GM19468 (cell line): Measurements from ENCODE around the gene CCDC86.
"Not testable (repeated sequence)": the region's sequence is repeated elsewhere in the genome, so short reads cannot be mapped to it uniquely, and the experiment has no call there.

Experiments
- ATAC-seq: cut with Tn5 transposase; IDR thresholded peaks from one replicate; pipeline ENCODE4 v1.9.1; 2021; ENCODE audit warnings: mild to moderate bottlenecking, moderate library complexity, moderate number of reproducible peaks; ENCODE audit not compliant: unreplicated experiment; ENCODE audit errors: extremely low read depth

The CCDC86 gene, protein sequence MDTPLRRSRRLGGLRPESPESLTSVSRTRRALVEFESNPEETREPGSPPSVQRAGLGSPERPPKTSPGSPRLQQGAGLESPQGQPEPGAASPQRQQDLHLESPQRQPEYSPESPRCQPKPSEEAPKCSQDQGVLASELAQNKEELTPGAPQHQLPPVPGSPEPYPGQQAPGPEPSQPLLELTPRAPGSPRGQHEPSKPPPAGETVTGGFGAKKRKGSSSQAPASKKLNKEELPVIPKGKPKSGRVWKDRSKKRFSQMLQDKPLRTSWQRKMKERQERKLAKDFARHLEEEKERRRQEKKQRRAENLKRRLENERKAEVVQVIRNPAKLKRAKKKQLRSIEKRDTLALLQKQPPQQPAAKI

DNA sequence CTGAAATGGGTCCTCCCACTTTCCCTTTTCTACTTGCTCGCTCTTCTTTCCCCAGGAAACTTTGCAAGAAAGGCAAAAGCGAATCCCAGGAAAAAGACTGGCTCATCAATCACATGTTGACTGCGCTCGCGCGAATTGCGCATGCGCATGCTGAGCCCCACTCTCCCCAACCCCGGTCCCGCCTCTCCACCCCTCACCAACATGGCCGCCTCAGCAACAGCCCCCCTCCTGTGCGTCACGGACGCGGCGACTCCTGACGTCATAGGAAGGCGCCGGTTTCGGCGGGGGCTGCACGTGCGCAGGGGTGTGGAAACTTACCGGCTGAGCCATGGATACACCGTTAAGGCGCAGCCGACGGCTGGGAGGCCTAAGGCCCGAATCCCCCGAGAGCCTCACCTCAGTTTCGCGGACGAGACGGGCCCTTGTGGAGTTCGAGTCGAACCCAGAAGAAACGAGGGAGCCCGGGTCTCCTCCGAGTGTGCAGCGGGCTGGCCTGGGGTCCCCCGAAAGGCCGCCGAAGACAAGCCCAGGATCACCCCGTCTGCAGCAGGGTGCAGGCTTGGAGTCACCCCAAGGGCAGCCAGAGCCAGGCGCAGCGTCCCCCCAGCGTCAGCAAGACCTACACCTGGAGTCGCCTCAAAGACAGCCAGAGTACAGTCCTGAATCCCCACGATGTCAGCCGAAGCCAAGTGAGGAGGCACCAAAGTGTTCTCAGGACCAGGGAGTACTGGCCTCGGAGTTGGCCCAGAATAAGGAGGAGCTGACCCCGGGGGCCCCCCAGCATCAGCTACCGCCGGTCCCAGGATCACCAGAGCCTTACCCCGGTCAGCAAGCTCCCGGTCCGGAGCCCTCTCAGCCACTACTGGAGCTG lies at the start of gene CCDC86:
Gene CCDC86, plus strand, starts transcription at position 317 of the 871 bp plus-strand sequence. Its CDS starts 12 bp downstream, at position 329.
- ATAC-seq, result no peak

DNA sequence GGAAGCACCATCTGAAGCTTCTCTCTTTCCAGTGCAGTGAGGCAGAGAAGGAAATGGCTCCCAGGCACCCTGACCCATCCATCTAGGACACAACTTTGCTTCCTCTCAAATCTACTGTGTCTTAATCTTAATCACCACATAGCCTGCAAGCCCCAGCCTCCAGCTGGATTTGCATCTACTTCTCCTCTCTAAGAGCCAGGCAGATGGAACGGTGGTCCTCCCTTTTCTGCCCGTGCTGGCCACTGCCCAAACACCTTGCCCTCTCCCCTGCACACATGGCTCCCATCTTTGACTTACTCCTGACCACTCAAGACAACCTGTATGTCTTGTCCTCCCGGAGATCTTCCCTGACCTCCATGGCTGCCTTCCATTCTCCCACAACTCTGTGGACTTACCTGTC lies 49.4 kb upstream of the CCDC86 start:
- no peak for ATAC-seq

DNA sequence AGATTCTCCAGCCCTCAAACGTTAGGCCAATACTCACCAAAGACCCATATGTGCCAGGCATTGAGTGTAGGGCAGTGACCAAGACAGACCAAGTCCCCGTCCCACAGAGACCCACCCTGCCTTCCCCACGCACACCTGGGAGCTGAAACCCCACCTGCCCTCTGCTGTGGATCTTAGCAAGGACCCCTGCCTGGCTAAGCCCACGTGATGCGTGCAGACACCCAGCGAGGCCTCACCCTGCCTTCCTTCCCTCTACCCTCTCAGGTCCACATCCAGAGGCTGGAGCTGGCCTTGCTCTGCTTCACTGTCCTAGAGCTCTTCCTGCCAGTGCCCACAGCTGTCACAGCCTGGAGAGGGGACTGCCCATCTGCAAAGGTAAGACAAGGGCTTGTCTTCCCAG lies 46.6 kb upstream of the CCDC86 start:
- ATAC-seq, result no peak

DNA sequence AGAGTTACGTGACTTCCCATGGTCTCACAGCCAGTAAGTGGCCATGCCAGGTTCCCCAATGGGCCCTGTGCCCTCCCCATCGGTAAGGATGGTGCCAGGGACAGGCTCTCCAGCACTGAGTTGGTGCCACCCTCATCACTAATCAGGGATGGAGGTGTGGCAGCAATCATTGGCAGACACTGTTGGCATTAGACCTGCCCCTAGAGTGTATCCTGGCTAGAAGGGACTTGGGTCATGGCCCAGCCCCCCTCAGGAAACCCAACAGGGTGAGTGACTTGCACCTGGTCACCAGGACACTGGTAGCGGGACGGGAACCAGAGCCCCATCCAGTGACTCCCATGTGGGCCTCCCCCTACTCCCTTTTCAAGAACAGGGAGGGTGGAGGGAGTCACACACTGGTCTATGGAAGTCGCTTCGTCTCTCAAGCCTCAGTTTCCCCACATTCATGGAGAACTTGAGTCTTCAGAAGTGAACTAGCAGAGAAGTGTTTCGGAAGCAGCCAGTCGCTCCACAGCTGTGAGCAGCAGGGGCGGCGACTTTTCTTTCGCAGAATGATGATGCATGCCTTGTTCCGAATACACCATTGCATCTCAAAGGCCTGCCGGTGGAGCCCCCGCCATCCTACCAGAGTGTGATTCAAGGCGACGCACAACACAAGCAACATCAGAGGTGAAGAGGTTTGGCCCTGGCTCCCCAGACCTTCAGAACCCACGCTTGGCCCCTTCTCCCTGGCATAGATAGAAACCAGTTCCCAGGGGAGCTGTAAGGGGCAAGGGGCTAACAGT lies 43.9 kb upstream of the CCDC86 start:
- no peak for ATAC-seq

DNA sequence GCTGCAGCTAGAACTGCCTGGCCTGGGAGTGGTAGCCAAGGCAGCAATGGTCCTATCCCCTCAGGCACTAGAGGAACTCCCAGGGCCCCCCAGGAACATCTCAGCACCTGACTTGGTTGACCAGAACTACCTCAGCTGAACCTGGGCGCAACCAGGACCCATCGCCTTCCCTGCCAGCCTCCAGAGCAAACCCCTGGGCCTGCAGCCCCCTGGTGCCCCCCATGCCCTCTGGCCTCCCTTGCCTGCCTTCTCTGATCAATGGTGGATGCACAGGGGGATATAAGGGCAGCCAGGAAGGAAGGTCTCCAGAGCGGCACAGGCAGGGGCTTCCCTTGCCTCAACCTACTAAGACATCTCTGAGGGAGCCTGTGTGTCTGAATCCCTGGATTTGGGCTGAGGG lies 43.3 kb upstream of the CCDC86 start:
- no peak for ATAC-seq

DNA sequence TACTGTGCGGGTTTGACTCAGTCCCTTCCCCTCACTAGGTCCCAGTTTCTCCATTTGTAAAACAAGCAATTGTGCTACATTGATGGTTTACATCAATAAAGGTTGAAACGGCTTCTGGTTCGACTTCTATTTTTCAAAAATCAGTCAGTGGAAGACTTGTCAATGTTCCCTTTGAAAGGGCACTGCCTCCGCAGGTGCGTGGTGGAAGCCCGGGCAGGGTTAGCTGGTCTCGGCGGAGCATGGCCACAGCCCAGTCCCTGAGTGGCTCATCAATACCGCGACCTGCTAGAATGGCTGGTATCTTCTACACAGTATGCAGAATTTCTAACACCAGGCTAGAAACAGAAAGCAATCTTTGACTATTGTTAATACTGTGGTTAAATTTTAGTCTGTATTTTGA lies 40.7 kb upstream of the CCDC86 start:
- no peak for ATAC-seq

DNA sequence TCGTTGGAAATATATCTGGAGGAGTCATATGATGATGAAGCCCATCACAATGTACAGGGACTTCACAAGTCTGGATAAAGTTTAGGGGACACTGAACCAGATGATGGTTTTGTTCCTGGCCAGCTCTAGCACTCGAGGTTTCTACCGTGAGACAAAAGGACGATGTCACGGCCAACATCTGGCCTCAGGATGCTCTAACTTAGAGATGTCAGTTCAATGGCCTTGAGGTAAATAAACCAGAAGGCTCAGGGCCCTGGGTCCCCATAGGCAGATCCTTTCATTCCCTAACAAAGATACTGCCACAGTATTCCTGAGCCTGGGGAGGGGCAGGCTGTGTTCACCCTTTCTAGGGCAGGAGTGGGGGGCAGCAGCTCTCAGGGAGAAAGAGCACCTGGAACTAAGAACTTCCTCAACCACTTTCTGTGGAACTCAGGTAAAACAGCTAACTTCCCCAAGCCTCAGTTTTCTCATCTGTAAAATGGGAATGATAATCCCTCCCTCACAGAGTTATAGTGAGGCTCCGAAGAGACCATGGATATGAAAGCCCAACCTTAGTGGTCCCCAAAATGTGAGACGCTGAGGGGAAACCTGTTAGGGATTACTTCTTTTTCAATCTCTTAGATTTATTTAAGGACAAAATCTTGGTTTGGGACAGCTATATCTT lies 38.5 kb upstream of the CCDC86 start:
- ATAC-seq, result no peak

DNA sequence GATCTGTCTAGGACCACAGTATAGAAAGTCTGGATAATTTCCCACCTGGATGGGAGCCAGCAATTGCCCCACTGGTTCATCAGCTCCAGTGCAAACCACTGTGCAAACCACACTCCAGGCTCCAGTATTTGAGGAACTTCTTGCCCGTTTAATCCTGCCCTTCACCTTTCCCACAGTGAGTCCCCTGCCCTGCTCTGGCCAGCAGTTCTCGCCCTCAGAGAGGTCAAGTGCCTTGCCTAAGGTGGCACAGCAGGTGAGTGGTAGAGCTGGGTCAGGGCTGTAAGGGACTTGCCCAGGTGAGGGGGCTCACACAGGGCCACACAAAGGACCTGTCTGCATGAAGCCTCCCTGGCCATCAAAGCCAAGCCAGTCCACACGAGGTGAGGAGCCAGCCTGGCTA lies 32.7 kb upstream of the CCDC86 start:
- no peak for ATAC-seq

DNA sequence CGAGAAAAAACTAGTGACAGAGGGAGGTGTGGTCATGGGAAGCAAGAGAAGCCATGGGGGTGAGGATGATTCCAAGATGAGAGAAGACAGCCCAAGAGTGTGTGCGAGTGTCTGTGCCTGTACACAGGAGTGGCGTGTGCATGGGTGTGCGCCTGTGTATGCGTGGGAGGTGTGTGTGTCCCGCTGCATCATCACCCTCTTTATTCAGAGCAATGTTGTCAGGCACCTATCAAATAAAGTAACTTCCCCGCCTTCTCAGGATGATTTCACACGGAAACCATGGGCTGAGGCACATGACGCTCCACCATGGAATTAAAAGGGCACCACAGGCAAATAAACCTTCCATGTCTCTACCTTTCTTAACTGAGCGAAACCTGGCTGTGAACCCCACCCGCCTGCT lies 32.2 kb upstream of the CCDC86 start:
- ATAC-seq, result no peak

DNA sequence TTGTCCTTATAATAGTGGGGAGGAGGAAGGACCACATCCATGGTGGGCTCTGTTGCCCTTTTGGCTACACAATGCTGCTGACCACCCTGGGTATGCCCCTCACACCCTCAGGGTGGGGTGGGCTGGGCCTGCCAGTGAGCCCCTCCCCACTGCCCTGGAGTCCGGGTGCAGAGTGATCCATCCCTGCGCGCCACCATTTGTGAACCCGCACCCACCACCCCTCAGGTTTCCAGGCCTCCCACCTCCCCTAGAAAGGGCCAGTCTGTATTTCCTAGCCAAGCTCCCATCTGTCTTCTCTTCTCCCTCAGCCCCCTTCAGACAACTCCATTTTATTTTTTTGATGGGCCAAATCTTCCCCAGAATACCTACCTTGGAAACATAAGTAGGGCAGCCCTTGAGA lies 31.8 kb upstream of the CCDC86 start:
- no peak for ATAC-seq

DNA sequence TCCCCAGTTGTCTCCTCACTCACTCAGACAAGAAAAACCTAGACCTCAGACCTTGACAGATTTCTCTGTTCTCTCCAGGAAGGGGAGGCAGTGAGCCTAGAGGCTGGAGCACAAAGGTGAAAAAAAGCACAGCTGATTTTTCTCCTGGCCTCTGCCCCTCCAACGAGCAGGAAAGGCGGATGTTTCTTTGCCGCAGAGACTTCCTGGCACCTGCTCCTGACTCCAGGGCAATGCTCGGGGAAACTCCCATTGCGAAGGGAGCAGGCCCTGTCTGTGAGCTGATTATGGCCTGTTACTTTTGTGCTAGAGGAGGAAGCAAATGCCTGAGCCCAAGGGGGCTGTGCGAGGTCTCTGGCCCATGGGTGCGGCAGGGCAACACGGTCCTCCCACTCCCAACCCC lies 31.3 kb upstream of the CCDC86 start:
- ATAC-seq, result no peak

DNA sequence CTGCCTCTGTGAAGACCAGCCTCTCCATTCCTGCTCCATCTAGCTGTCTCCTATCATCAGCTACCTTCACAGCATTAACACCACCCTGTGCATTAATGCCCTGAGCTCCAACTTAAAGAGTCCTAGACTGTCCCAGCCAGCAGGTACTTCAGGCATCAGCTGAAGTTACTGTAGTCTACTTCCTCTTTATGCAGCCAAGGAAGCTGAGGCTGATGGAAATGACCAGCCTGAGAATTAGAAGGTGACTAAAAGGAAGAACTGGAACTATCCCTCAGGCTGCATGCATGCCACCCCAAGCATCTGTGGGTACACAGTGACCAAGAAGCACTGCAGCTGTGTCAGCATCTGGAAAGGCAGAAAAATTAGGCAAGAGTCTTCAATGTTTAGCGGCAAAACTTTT lies 28.6 kb upstream of the CCDC86 start:
- no peak for ATAC-seq

DNA sequence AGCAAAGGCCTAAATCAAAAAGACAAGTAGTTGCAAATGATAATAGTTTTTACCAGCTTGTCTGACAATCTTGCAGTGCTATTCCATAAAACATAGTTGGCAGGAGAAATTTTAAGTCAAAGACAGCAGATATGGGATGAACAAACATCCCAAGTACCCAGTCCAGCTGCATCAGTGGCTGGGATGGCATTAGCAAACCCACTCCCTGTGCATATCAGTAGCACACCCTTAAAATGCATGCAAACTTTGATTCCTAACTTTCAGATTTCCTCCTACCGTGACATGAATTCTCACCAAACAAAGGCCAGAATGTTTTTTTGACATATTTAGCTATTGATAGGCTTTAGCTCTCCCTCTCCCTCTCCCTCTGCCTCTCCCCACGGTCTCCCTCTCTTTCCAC lies 27.8 kb upstream of the CCDC86 start:
- ATAC-seq, result no peak

DNA sequence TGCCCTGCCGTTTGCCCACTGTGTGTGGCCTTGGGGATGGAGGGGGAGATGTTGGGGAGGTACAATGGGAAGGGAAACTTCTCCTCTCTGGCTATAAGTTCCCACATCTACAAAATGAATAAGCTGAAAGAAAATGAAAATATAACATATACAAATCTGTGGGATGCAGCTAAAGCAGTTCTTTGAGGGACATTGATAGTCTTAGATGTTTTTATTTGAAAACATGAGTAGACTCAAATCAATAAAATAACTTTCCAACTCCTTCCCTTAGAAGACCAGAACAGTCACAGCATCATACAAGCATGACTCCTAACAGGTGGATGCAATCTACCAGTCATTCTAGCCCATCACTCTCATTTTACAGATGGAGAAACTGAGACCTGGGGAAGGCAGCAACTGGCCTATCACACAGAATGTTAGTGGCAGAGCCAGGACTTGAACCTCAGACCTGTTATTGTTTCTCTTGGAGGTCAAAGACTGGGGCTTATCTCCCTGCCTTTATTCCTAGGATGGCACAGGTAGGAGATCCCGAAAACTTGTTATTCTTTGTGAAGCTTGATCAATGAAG lies 25.2 kb upstream of the CCDC86 start:
- ATAC-seq, result no peak

DNA sequence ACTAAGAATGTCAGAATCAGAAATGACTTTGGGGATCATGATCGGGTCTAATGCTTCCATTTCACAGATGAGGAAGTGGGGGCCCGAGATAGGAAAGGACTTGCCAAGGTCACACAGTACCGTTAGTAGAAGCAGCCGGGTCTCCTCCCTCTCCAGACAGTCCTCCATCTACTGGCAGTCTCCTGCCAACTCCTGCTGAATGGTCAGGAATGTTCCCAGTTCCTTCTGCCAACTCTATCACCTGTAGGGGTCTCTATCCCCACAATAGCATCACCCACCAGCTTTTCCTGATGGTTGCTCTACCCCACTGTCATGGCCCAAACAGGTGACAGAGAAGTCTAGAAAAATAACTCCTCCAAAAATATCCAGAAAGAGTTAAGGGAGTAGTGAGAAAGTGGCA lies 23.9 kb upstream of the CCDC86 start:
- no peak for ATAC-seq

DNA sequence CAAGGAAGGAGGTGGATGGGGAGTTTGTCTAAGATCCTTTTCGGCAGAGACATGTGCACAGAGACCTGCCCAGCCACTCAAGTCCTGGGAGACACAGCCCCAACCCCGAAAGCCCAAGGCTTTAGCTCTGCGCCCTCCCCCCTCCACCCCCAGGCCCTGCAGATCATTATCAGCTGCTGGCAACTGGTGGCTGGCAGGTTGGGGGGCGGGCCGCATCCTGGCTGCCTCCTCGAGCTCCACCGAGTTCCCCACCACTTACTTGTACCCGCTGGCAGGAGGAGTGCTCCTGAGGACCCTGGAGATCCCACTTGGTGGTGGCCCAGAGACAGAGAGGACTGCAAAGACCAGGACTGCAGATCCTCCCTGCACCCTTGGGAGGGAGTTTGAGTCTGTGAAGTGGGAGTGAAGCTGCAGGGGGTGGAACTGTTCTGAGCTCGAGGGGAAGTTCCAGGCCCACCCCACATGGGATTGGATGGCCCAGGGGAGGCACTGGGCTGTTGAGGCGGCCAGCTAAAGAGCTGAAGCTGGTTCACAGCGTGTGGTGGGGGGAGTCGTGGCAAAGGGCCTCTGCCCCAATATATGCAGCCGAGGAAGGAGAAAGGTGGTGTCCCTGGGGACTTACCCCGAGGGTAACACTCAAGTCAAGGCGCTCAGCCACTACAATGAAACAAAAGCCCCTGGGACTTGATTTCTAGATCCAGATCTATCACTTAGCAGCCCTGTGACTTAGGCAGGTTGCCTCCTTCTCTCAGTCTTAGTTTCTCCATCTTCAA lies 19.9 kb upstream of the CCDC86 start:
- no peak for ATAC-seq

DNA sequence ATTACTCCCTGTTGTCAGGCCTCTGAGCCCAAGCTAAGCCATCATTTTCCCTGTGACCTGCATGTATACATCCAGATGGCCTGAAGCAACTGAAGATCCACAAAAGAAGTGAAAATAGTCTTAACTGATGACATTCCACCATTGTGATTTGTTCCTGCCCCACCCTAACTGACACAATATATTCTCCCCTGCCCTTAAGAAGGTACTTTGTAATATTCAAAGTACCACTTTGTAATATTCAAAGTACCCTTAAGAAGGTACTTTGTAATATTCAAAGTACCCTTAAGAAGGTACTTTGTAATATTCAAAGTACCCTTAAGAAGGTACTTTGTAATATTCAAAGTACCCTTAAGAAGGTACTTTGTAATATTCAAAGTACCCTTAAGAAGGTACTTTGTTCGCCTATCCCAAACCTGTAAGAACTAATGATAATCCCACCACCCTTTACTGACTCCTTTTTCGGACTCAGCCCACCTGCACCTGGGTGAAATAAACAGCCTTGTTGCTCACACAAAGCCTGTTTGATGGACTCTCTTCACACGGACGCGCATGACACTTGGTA lies 18.1 kb upstream of the CCDC86 start:
- ATAC-seq, result not testable (repeated sequence)

DNA sequence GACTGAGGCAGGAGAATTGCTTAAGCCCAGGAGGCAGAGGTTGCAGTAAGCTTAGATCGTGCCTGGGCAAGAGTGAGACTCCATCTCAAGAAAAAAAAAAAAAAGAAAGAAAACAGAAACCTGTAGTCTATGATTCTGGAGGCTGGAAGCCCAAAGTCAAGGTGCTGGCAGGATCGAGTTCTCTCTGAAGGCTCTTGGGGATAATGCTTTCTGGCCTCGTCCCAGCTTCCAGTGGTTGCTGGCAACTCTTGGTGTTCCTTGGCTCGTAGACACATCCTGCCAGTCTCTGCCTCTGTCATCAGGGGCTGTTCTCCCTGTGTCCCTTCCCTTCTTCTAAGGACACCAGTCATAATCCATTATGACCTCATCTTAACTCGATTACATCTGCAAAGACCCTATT lies 16.8 kb upstream of the CCDC86 start:
- no peak for ATAC-seq

DNA sequence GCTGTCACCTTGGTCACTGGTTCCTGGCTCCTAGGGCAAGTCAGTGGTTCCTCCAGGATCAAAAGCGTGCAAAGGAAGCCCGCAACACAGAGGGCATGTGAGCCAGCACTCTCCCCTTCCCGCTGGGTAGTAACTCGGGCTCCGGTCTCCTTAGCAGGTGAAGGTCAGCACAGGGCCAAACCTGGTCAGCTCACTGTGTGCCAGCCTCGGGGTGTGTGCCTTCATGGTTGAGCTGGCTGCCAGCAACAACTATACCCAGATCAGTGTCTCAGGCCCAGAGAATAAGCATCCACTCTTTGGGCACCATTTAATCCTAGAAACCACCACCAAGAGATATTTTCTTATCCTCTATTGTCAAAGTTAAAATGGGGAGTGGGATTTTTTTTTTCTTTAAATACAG lies 16.1 kb upstream of the CCDC86 start:
- no peak for ATAC-seq
